Trophoblast cell (in vitro differentiated cells and primary cell): ENCODE results near the gene RNASE13.

Experiments
- DNase-seq, 2 donors: peaks; one replicate each; pipeline ENCODE4 v3.0.0-alpha.2; 2016
- H2AFZ ChIP-seq: 2 replicates; pipeline ENCODE4 v1.6.1; 2013; ENCODE audit warnings: low read length, moderate library complexity, mild to moderate bottlenecking; ENCODE audit not compliant: insufficient read depth, poor library complexity
- H2AK5ac ChIP-seq: 2 replicates; pipeline ENCODE4 v1.6.1; 2013; ENCODE audit warnings: mild to moderate bottlenecking, low read length
- H2BK120ac ChIP-seq: 2 replicates; pipeline ENCODE4 v1.6.1; 2013; ENCODE audit warnings: low read length, mild to moderate bottlenecking, moderate library complexity; ENCODE audit not compliant: insufficient read depth, poor library complexity
- H2BK12ac ChIP-seq: 2 replicates; pipeline ENCODE4 v1.6.1; 2013; ENCODE audit warnings: mild to moderate bottlenecking, low read length, moderate library complexity
- H2BK5ac ChIP-seq: 2 replicates; pipeline ENCODE4 v1.6.1; 2013; ENCODE audit warnings: low read length, low read depth, moderate library complexity, mild to moderate bottlenecking; ENCODE audit not compliant: poor library complexity
- H3K14ac ChIP-seq: 2 replicates; pipeline ENCODE4 v1.6.1; 2013; ENCODE audit warnings: mild to moderate bottlenecking, low read length
- H3K18ac ChIP-seq: 2 replicates; pipeline ENCODE4 v1.6.1; 2013; ENCODE audit warnings: mild to moderate bottlenecking, low read length
- H3K23ac ChIP-seq: 2 replicates; pipeline ENCODE4 v1.6.1; 2013; ENCODE audit warnings: low read length
- H3K27ac ChIP-seq: 2 replicates; pipeline ENCODE4 v1.5.1; 2013; ENCODE audit warnings: low read depth, mild to moderate bottlenecking, inconsistent platforms, low read length, moderate library complexity
- H3K27me3 ChIP-seq: 2 replicates; pipeline ENCODE4 v1.6.1; 2013; ENCODE audit warnings: inconsistent platforms, mild to moderate bottlenecking, low read length, moderate library complexity; ENCODE audit not compliant: insufficient read depth
- H3K36me3 ChIP-seq, 2 experiments: 1 replicate in 1 of 2; 2 replicates in 1 of 2; pipeline ENCODE4 v1.6.1; 2013; ENCODE audit warnings: low read length in 2 of 2, mild to moderate bottlenecking in 2 of 2, moderate library complexity in 1 of 2; ENCODE audit not compliant: insufficient read depth in 2 of 2, control insufficient read depth in 1 of 2
- H3K4ac ChIP-seq: 2 replicates; pipeline ENCODE4 v1.6.1; 2013; ENCODE audit warnings: low read depth, mild to moderate bottlenecking, low read length, moderate library complexity
- H3K4me1 ChIP-seq, 2 experiments: 1 replicate in 1 of 2; 2 replicates in 1 of 2; pipeline ENCODE4 v1.6.1; 2013; ENCODE audit warnings: low read length in 2 of 2, mild to moderate bottlenecking in 2 of 2, moderate library complexity in 1 of 2; ENCODE audit not compliant: insufficient read depth in 2 of 2, control insufficient read depth in 1 of 2
- H3K4me2 ChIP-seq: 2 replicates; pipeline ENCODE4 v1.6.1; 2013; ENCODE audit warnings: inconsistent platforms, mild to moderate bottlenecking, low read length, moderate library complexity
- H3K4me3 ChIP-seq: 2 replicates; pipeline ENCODE4 v1.5.1; 2013; ENCODE audit warnings: mild to moderate bottlenecking, low read depth, low read length, inconsistent platforms
- H3K79me1 ChIP-seq: one replicate; pipeline ENCODE4 v1.6.1; 2013; ENCODE audit warnings: low read length
- H3K79me2 ChIP-seq: 2 replicates; pipeline ENCODE4 v1.6.1; 2013; ENCODE audit warnings: low read length, mild to moderate bottlenecking; ENCODE audit not compliant: control insufficient read depth, insufficient read depth, poor library complexity
- H3K9ac ChIP-seq: 2 replicates; pipeline ENCODE4 v1.6.1; 2013; ENCODE audit warnings: mild to moderate bottlenecking, low read length
- H3K9me3 ChIP-seq: 2 replicates; pipeline ENCODE4 v1.6.1; 2013; ENCODE audit warnings: low read depth, mild to moderate bottlenecking, control low read depth, inconsistent platforms, low read length; ENCODE audit not compliant: insufficient read depth
- H4K12ac ChIP-seq: 2 replicates; pipeline ENCODE4 v1.6.1; 2013; ENCODE audit warnings: low read depth, mild to moderate bottlenecking, low read length, moderate library complexity
- H4K8ac ChIP-seq: 2 replicates; pipeline ENCODE4 v1.6.1; 2013; ENCODE audit warnings: low read depth, mild to moderate bottlenecking, low read length, moderate library complexity
- H4K91ac ChIP-seq: one replicate; pipeline ENCODE4 v1.6.1; 2013; ENCODE audit warnings: low read depth, mild to moderate bottlenecking, low read length, moderate library complexity
- WGBS: extraction: QIAGEN DNeasy Blood & Tissue Kit; methylation state at CpG from one replicate; pipeline ENCODE4 v1.1.7; 2013; ENCODE audit warnings: missing lambda C conversion rate; ENCODE audit not compliant: insufficient read length, insufficient coverage; ENCODE audit errors: extremely low coverage; 5-methylcytosine and 5-hydroxymethylcytosine counted together

Gene RNASE13

DNA sequence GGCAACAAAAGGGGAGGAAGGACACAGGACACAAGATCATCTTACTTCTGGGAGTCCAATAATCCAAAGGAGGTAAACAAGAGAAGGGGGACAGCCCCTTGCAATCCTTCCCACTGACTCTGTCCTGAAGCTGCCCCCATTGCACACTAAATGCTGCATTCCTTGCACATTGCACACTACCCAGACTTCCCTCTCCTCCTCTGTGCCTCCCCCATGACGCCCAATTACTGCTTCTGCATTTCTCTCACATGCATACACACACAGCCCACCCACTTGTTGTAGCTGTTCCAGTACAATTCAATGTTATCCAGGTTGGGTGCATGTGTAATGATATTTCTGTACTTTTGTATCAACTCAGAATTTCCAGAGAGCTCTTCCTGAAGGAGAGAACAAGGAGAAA, 15.2 kb downstream of the RNASE13 start:
- Histone ChIP-seq H3K27ac (no peak overlapping the region), H2BK12ac (no peak overlapping the region), H3K4me3 (no peak overlapping the region), H3K9me3 (no peaks in the 10 kb centered on the region), H3K9ac (no peak overlapping the region), H2BK120ac (no peak overlapping the region), H4K91ac (no peak overlapping the region), H3K36me3 (peaks cover 0 to 10% of the 10 kb centered on the region in 2 experiments), H3K4ac (no peak overlapping the region), H3K18ac (no peak overlapping the region), H3K79me2 (peaks cover under 1% of the 10 kb centered on the region), H3K23ac (no peak overlapping the region), H3K4me1 (peaks cover 6 to 10% of the 10 kb centered on the region in 2 experiments), H2AFZ (no peak overlapping the region), H3K79me1 (peaks cover under 1% of the 10 kb centered on the region), H2AK5ac (no peak overlapping the region), H3K4me2 (no peak overlapping the region), H4K12ac (no peak overlapping the region), H4K8ac (no peak overlapping the region), H2BK5ac (no peak overlapping the region), H3K14ac (no peak overlapping the region), H3K27me3 (no peaks in the 10 kb centered on the region)
- WGBS: no CpG with 5 or more reads among the region's 1 CpG
- DNase-seq: no peak

DNA sequence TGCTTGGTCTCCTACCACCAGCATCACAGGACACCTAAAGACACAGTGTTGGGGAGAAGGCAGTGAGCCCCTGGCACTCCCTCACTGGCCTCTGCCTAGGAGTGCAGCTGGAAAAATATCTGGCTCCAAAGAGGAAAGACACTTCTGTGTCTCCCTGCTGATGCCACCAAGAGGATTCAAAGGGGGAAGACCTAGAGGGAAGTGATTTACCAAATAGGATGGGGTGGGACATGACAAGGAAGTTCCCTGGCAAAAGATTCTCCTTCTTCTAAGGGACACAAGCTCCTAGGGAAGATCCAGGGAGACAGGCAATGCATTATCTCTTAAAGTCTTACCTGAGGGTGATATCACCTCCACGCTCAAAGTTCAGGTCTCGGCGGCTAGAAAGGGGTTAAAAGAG, 15.8 kb downstream of the RNASE13 start:
- peaks cover 0 to 10% of the 10 kb centered on the region in 2 experiments for H3K36me3 ChIP-seq
- H2BK5ac ChIP-seq: no peak overlapping the region
- no peak for DNase-seq
- WGBS: no CpG with 5 or more reads among the region's 3 CpGs
- no peaks in the 10 kb centered on the region for H3K79me2 ChIP-seq
- peaks cover 4 to 6% of the 10 kb centered on the region in 2 experiments for H3K4me1 ChIP-seq
- no peak overlapping the region for H3K9ac ChIP-seq
- no peak overlapping the region for H3K23ac ChIP-seq
- no peaks in the 10 kb centered on the region for H3K79me1 ChIP-seq
- no peak overlapping the region for H3K4me3 ChIP-seq
- no peak overlapping the region for H2AFZ ChIP-seq
- no peaks in the 10 kb centered on the region for H3K27me3 ChIP-seq
- no peak overlapping the region for H3K4ac ChIP-seq
- no peak overlapping the region for H2BK120ac ChIP-seq
- H2AK5ac ChIP-seq: no peak overlapping the region
- no peak overlapping the region for H4K91ac ChIP-seq
- no peak overlapping the region for H4K8ac ChIP-seq
- no peak overlapping the region for H4K12ac ChIP-seq
- H3K9me3 ChIP-seq: no peaks in the 10 kb centered on the region
- no peak overlapping the region for H3K4me2 ChIP-seq
- H3K27ac ChIP-seq: no peak overlapping the region
- H3K18ac ChIP-seq: no peak overlapping the region
- H2BK12ac ChIP-seq: no peak overlapping the region
- no peak overlapping the region for H3K14ac ChIP-seq

DNA sequence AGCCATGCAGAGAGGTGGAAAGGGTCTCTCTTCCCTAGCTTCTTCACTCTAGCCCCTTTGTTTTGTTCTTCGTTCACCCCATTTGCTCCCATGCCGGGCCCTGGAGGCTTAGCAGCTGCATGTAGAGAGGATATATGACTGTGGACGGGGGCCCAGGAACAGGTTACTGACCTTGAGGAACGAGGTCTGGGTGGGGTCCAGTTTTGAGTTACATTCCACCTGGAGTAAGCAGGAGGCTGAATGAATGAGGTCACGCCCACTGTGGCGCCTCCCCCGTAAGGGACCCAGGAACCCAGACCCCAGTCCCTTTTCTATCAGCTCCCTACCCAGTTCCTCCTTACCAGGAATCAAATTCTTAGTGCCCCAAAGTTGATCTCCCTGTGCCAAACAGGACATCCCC, 16.3 kb downstream of the RNASE13 start:
- no peaks in the 10 kb centered on the region for H3K9me3 ChIP-seq
- no peak overlapping the region for H3K4me2 ChIP-seq
- no peak overlapping the region for H4K8ac ChIP-seq
- H3K14ac ChIP-seq: no peak overlapping the region
- no peaks in the 10 kb centered on the region for H3K79me1 ChIP-seq
- no peak overlapping the region for H3K27ac ChIP-seq
- DNase-seq: no peak
- H3K4me1 ChIP-seq: peaks cover 4 to 6% of the 10 kb centered on the region in 2 experiments
- no CpG with 5 or more reads among the region's 7 CpGs for WGBS
- peaks cover 0 to 10% of the 10 kb centered on the region in 2 experiments for H3K36me3 ChIP-seq
- H4K12ac ChIP-seq: no peak overlapping the region
- H2BK120ac ChIP-seq: no peak overlapping the region
- H3K18ac ChIP-seq: no peak overlapping the region
- H3K23ac ChIP-seq: no peak overlapping the region
- no peak overlapping the region for H2AK5ac ChIP-seq
- H3K79me2 ChIP-seq: no peaks in the 10 kb centered on the region
- H3K27me3 ChIP-seq: no peaks in the 10 kb centered on the region
- no peak overlapping the region for H2BK12ac ChIP-seq
- no peak overlapping the region for H4K91ac ChIP-seq
- H3K9ac ChIP-seq: no peak overlapping the region
- no peak overlapping the region for H2BK5ac ChIP-seq
- H3K4ac ChIP-seq: no peak overlapping the region
- H2AFZ ChIP-seq: no peak overlapping the region
- no peak overlapping the region for H3K4me3 ChIP-seq

DNA sequence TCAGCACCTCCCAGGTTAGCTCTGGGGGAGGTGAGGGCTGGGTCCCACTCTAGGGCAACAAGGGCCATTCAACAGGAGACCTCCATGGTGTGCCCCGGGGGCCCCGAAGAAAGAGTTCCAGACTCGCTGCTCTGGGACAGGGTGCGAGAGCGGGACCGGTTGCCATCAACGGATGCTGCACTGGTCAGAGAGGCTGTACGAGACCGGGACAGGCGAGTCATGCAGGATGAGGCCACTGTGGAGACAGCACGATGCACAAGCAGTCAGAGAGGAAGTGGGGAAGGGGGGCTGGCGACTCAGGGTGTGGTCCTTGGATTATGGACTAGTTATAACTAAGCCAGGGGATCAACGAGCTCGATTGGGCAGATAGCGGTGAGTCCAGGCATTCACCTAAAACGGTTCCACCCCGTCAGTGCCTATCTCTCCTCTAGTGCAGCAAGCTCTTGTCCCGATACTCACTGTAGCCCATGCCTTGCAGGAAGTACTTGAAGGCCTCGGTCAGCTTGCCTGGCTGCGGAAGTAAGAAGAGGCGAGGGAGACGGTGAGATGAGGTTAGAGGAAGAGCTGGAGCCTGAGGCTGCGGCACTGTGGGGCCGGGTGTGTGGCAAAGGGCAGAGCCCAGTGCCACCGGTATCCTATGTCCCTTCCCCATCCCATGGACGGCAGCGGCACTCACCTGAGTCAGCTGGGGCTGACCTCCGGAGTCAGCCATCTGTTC, 16.9 kb downstream of the RNASE13 start:
- no CpG with 5 or more reads among the region's 28 CpGs for WGBS
- Histone ChIP-seq H4K12ac (no peak overlapping the region), H3K4me3 (no peak overlapping the region), H3K36me3 (peaks cover 0 to 10% of the 10 kb centered on the region in 2 experiments), H3K79me1 (no peaks in the 10 kb centered on the region), H2AFZ (no peak overlapping the region), H3K9ac (no peak overlapping the region), H3K79me2 (no peaks in the 10 kb centered on the region), H4K8ac (no peak overlapping the region), H3K9me3 (no peaks in the 10 kb centered on the region), H3K23ac (no peak overlapping the region), H3K27me3 (no peaks in the 10 kb centered on the region), H2BK12ac (no peak overlapping the region), H3K27ac (no peak overlapping the region), H2BK120ac (no peak overlapping the region), H3K4ac (no peak overlapping the region), H2BK5ac (no peak overlapping the region), H4K91ac (no peak overlapping the region), H2AK5ac (no peak overlapping the region), H3K4me2 (no peak overlapping the region), H3K4me1 (peaks cover 4 to 6% of the 10 kb centered on the region in 2 experiments), H3K14ac (no peak overlapping the region), H3K18ac (no peak overlapping the region)
- DNase-seq: no peak
